Heart left ventricle (tissue), 16 donors: ENCODE results near the gene SLC23A2. TPM values are rescaled to one million over a fixed set of nuclear protein-coding genes. Genes with fewer than 3 reads are reported as not detected.
"Not testable (repeated sequence)": the region's sequence is repeated elsewhere in the genome, so short reads cannot be mapped to it uniquely, and the experiment has no call there.

ENCODE experiments used
- ATAC-seq, 4 donors: fragments of 200-7000 bp; cut with Tn5 transposase; one replicate each; pipeline ENCODE4 v1.9.1; 2020 to 2022; ENCODE audit warnings: moderate library complexity in 4 of 4, mild to moderate bottlenecking in 3 of 4, moderate number of reproducible peaks in 1 of 4
- DNase-seq, 5 donors: peaks; one replicate each; pipeline ENCODE4 v3.0.0-alpha.2; 2020
- H3K27ac ChIP-seq, 12 donors: fragments of 200-600 bp; sonication (generic) in 4 of 12; one replicate each; pipeline versions ENCODE4 v1.5.0 to v1.8.0; 2016 to 2022; ENCODE audit warnings: mild to moderate bottlenecking in 2 of 12
- H3K27me3 ChIP-seq, 9 donors: fragments of 200-600 bp; sonication (generic) in 2 of 9; one replicate each; pipeline versions ENCODE4 v1.5.1 to v1.8.0; 2016 to 2022; ENCODE audit warnings: mild to moderate bottlenecking in 3 of 9
- H3K36me3 ChIP-seq, 9 donors: fragments of 200-600 bp; sonication (generic) in 2 of 9; one replicate each; pipeline versions ENCODE4 v1.5.0 to v1.8.0; 2018 to 2022; ENCODE audit warnings: mild to moderate bottlenecking in 2 of 9
- H3K4me1 ChIP-seq, 12 donors: fragments of 200-600 bp; sonication (generic) in 4 of 12; one replicate each; pipeline versions ENCODE4 v1.5.0 to v1.8.0; 2016 to 2022; ENCODE audit warnings: mild to moderate bottlenecking in 3 of 12
- H3K4me3 ChIP-seq, 12 donors: fragments of 200-600 bp; sonication (generic) in 4 of 12; one replicate each; pipeline versions ENCODE4 v1.5.0 to v1.8.0; 2017 to 2022; ENCODE audit warnings: mild to moderate bottlenecking in 9 of 12, moderate library complexity in 4 of 12
- H3K9me3 ChIP-seq, 12 donors: fragments of 200-600 bp; sonication (generic) in 4 of 12; one replicate each; pipeline versions ENCODE4 v1.5.0 to v1.8.0; 2016 to 2022; ENCODE audit warnings: mild to moderate bottlenecking in 1 of 12
- POLR2A ChIP-seq, 2 donors: fragments of 450-650 bp; IDR thresholded peaks; one replicate each; pipeline ENCODE4 v1.6.1; 2017; ENCODE audit warnings: antibody characterized with exemption in 2 of 2, mild to moderate bottlenecking in 2 of 2, moderate library complexity in 2 of 2
- WGBS, 4 donors: extraction: QIAGEN DNeasy Blood & Tissue Kit in 2 of 4; methylation state at CpG; one replicate each; pipeline versions ENCODE4 v1.1.5 to v1.1.7; 2013 to 2018; 5-methylcytosine and 5-hydroxymethylcytosine counted together
- intact Hi-C, 10 donors: fragments of 100-400 bp; cut with DNase I; formaldehyde crosslinking; loops; one replicate each; pipeline versions ENCODE4 v1.11.1 to v1.14.2; 2022
- polyA plus RNA-seq, 2 donors: library from polyadenylated mRNA; stranded (reverse); fragments of 200-250 nt; gene quantifications; one replicate each; pipeline ENCODE4 v1.2.3, GENCODE V29; 2013
- total RNA-seq, 9 donors: library from RNA; depleted of rRNA in 2 of 9; stranded (reverse); fragments of >200 nt in 2 of 9; fragmentation: NEBNext Ultra II Directional in 3 of 9; extraction: Animal tissue kit (Norgen Biotek cat#: 25700) in 3 of 9; gene quantifications; one replicate each; pipeline versions ENCODE4 v1.1.0 to v1.2.4, GENCODE V29; 2016 to 2023
- TF ChIP-seq, protein P1 (sequence below), 12 donors: fragments of 200-600 bp; sonication (generic) in 4 of 12; IDR thresholded peaks; one replicate each; pipeline versions ENCODE4 v1.5.0 to v1.8.0; 2018 to 2022; ENCODE audit warnings: antibody characterized with exemption in 12 of 12, mild to moderate bottlenecking in 5 of 12
- donor health status: ischemic (EF 13 %, LVEDD 7.1; RV severe dilation, severe dysfunction).
- donor health status: healthy with polysubstance abuse.
- donor health status: DM: no; HTN: yes; CAD: no.
- donor health status: DM: no; HTN: no; CAD: no.
- donor health status: ischemic (EF 25% LVEDD 6.9; RV normal size, moderate dysfunction).
- donor health status: ischemic (EF 25% LVEDD 5.7; RV mildly dilated, moderate dysfunction).
- donor health status: healthy.
- donor health status: DM: yes; HTN: yes; CAD: no.
- donor health status: ischemic (EF 35%, LVEDD 5.7; RV mildly dilated, moderate dysfunction).
- donor health status: nonischemic (EF 11% LVEDD 7.7; RV severe dilation, severe dysfunction).
- donor health status: DM: yes; HTN: yes; CAD: no.
- donor health status: PGD.
- donor health status: ischemic (EF 29% LVEDD 5.4; RV normal size, mild dysfunction).
- donor health status: nonischemic (EF 23%, LVEDD 6.1; RV moderate dilation, normal function).

SLC23A2 gene
- total and polyA plus RNA-seq, 11 donors, result 3.0 to 18.7 (median 8.1) TPM

GRCh38 chr20:4925842-4926530, 75.3 kb downstream of the SLC23A2 start:
- peaks cover 0 to 19% (median 4%) of the 10 kb centered on the region in 12 donors for H3K4me1 ChIP-seq
- ATAC-seq (peak; percentile 79 to 96 (median 86)), DNase-seq (peak; percentile 68 to 73 (median 71))
- H3K27me3 ChIP-seq, result no peaks in the 10 kb centered on the region
- no peaks in the 10 kb centered on the region for H3K9me3 ChIP-seq
- WGBS, 4 donors, result 59 to 64% (median 61%) methylated on average over 15 of the region's 15 CpGs
- intact Hi-C loops, result loop anchor here in 1 of 10 donors (10.0 kb wide), 1 partner anchor 61 kb away; no protein-coding TSS in a partner anchor
- H3K4me3 ChIP-seq, result peak overlapping the region in 8 of 12 donors; percentile 3 to 37 (median 22)
- peak overlapping the region in 11 of 12 donors; percentile 26 to 79 (median 50) for H3K27ac ChIP-seq
- TF ChIP-seq POLR2A (IDR thresholded peaks at IDR 0.05), result no peak
- TF ChIP-seq, protein P1, sequence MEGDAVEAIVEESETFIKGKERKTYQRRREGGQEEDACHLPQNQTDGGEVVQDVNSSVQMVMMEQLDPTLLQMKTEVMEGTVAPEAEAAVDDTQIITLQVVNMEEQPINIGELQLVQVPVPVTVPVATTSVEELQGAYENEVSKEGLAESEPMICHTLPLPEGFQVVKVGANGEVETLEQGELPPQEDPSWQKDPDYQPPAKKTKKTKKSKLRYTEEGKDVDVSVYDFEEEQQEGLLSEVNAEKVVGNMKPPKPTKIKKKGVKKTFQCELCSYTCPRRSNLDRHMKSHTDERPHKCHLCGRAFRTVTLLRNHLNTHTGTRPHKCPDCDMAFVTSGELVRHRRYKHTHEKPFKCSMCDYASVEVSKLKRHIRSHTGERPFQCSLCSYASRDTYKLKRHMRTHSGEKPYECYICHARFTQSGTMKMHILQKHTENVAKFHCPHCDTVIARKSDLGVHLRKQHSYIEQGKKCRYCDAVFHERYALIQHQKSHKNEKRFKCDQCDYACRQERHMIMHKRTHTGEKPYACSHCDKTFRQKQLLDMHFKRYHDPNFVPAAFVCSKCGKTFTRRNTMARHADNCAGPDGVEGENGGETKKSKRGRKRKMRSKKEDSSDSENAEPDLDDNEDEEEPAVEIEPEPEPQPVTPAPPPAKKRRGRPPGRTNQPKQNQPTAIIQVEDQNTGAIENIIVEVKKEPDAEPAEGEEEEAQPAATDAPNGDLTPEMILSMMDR (IDR thresholded peaks at IDR 0.05), result no peak
- H3K36me3 ChIP-seq, result peaks cover 0 to 15% (median under 1%) of the 10 kb centered on the region in 9 donors

- WGBS, 4 donors, result 97 to 99% (median 97%) methylated on average over 2 of the region's 2 CpGs
- ATAC-seq (no peak), DNase-seq (no peak)
- Histone ChIP-seq H3K27me3 (no peaks in the 10 kb centered on the region), H3K4me3 (no peak overlapping the region), H3K36me3 (peaks cover 0 to 9% (median 0%) of the 10 kb centered on the region in 9 donors), H3K4me1 (peaks cover 0 to 19% (median 4%) of the 10 kb centered on the region in 12 donors), H3K9me3 (no peaks in the 10 kb centered on the region), H3K27ac (no peak overlapping the region)
- intact Hi-C loops, result loop anchor here in 1 of 10 donors (10.0 kb wide), 1 partner anchor 60 kb away; no protein-coding TSS in a partner anchor
- TF ChIP-seq, protein P1 (IDR thresholded peaks at IDR 0.05), result no peak
- no peak for TF ChIP-seq POLR2A (IDR thresholded peaks at IDR 0.05)
Observed at GRCh38 chr20:4924446-4924845, 76.9 kb downstream of the SLC23A2 start.

- no peak overlapping the region for H3K4me3 ChIP-seq
- no peak for ATAC-seq
- no peak overlapping the region for H3K27ac ChIP-seq
- intact Hi-C loops, result loop anchor here in 1 of 10 donors (10.0 kb wide), 1 partner anchor 59 kb away; no protein-coding TSS in a partner anchor
- peaks cover 0 to 19% (median 4%) of the 10 kb centered on the region in 12 donors for H3K4me1 ChIP-seq
- TF ChIP-seq POLR2A (IDR thresholded peaks at IDR 0.05), result no peak
- TF ChIP-seq, protein P1 (IDR thresholded peaks at IDR 0.05), result no peak
- no peaks in the 10 kb centered on the region for H3K27me3 ChIP-seq
- H3K9me3 ChIP-seq, result no peaks in the 10 kb centered on the region
- peaks cover 0 to 5% (median 0%) of the 10 kb centered on the region in 9 donors for H3K36me3 ChIP-seq
- no peak for DNase-seq
- WGBS, 4 donors, result 93 to 98% (median 94%) methylated on average over 6 of the region's 6 CpGs
Observed at GRCh38 chr20:4924032-4924431, 77.3 kb downstream of the SLC23A2 start.

GRCh38 chr20:4922186-4922585, 79.1 kb downstream of the SLC23A2 start:
- no peak for TF ChIP-seq POLR2A (IDR thresholded peaks at IDR 0.05)
- TF ChIP-seq, protein P1 (IDR thresholded peaks at IDR 0.05), result no peak

GRCh38 chr20:4921271-4921670, 80.0 kb downstream of the SLC23A2 start:
- not testable (repeated sequence) for H3K9me3 ChIP-seq, H3K4me3 ChIP-seq, ATAC-seq, H3K27me3 ChIP-seq, DNase-seq, H3K27ac ChIP-seq, H3K36me3 ChIP-seq
- intact Hi-C loops, result loop anchor here in 1 of 10 donors (10.0 kb wide), 1 partner anchor 56 kb away; no protein-coding TSS in a partner anchor
- H3K4me1 ChIP-seq, result peaks cover 0 to 27% (median 11%) of the 10 kb centered on the region in 12 donors
- WGBS, 4 donors, result 76 to 91% (median 84%) methylated on average over 2 of the region's 2 CpGs

More at GRCh38 chr20:4922186-4922585, 79.1 kb downstream of the SLC23A2 start:
- intact Hi-C loops, result loop anchor here in 1 of 10 donors (10.0 kb wide), 1 partner anchor 57 kb away; no protein-coding TSS in a partner anchor
- H3K4me1 ChIP-seq, result peaks cover 0 to 29% (median 9%) of the 10 kb centered on the region in 12 donors
- H3K27ac ChIP-seq, result no peak overlapping the region
- H3K27me3 ChIP-seq, result no peaks in the 10 kb centered on the region
- H3K9me3 ChIP-seq, result no peaks in the 10 kb centered on the region
- H3K4me3 ChIP-seq, result no peak overlapping the region
- no peaks in the 10 kb centered on the region for H3K36me3 ChIP-seq
- WGBS, 4 donors, result 82 to 88% (median 83%) methylated on average over 4 of the region's 4 CpGs
- peak in 1 of 4 donors; percentile 18 for ATAC-seq
- no peak for DNase-seq
